GM19238 (cell line): ENCODE results near the gene PPP1R15B.

Experiments used
- DNase-seq: peaks from one replicate; pipeline ENCODE4 v3.0.0; 2011; ENCODE audit warnings: low spot score; ENCODE audit not compliant: insufficient read length

The PPP1R15B gene

GRCh38 chr1:204367193-204367858 lies 44.3 kb downstream of the PPP1R15B start:
- DNase-seq, result no peak

GRCh38 chr1:204366759-204367158 lies 44.9 kb downstream of the PPP1R15B start:
- no peak for DNase-seq

DNA sequence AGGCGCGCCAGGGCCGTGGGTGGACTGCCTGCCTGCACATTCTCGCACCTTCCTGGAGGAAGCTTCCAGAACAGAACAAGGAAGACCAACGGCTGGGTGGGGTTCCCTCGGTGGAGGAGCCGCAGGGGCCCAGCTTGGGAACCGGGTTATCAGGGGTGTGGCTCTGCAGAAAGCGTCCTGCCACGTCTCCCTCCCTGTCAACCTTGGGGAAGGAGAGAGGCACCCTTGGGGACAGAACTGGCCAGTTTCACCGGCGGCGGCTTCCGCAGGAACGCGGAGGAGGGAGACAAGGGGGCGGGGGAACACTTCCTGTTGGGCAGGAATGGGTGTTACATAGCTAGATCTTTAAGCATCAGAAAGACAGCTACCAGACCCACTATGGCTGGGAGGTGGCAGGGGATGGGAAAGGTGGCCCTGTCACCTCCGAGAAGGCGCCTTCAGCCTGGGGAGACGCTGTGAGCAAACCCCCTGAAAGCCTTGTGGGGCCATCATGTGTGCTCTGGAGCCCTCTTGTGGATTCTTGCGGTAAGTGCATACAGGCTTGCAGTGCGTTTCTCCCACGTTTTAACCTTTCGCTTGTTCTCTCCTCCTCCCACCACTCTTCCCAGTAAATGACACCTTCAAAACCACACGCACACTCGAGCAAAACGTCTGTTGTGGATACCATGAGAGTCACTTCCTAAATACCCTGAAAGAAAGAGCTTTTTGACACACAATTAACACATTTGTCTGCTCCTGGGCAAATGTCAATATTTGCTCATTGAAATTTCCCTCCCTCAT lies 48.1 kb downstream of the PPP1R15B start:
- DNase-seq, result peak; percentile 67

DNA sequence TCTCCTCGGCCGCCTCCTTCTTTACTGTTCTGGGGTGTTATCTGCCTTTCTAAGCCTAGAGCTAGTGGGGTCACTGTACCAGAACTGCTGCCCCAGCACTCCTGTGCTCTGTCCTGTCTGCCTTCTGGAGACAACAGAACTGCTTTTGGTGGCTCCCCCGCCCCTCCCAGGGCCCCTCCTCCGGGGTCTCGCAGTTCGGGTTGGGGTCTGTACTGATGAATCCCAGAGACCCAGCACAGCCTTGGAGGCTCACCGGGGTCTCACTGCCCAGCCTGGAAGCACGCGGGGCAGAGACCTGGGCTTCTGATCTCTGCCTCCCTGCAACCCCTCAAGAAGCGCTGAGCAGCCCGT lies 48.7 kb downstream of the PPP1R15B start:
- no peak for DNase-seq

DNA sequence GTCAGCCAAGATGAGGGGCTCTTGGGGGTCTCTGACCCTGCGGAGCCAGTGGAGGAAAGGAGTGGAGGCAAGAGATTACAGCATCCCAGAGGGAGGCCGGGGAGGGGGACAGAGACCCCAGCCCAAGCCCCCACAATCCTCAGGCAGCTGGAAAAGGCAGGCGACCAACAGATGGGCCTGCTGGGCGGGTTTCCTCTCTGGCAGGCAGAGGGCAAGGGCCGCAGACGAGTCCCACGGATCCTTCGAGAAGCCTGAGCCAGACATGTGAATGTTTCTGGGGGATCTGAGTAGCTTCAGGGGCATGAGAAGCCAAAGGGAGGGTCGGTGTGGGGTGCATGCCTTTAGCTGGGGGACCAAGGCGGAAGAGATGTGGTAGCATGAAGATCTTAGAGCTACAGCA lies 49.8 kb downstream of the PPP1R15B start:
- DNase-seq, result no peak

- DNase-seq, result no peak
Observed at GRCh38 chr1:204361341-204361771, 50.3 kb downstream of the PPP1R15B start.

DNA sequence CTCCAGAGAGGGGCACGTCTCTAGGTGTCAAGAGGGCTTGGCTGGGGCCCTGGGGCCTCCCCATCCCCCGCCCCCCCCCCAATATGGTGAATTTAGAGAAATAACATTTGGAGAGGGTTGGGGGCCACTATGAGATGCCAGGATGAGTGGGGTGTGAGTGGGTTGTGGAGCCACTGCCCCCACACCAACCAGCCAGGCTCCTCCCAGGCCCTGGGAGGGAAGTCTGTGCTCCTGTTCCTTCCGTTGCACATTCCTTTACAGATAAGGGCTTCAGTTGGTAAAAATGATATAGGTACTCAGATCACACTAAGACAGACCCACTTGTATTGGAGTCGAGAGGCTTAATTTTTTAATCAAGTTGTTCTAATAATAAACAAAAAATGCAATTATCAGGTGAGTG lies 51.3 kb downstream of the PPP1R15B start:
- no peak for DNase-seq

GRCh38 chr1:204359474-204360255 lies 52.0 kb downstream of the PPP1R15B start, which contains the start of gene PLEKHA6:
Gene PLEKHA6 (minus strand): TSS chr1:204359929. CDS start chr1:204273727, 86,202 bp downstream.
- DNase-seq, result no peak

DNA sequence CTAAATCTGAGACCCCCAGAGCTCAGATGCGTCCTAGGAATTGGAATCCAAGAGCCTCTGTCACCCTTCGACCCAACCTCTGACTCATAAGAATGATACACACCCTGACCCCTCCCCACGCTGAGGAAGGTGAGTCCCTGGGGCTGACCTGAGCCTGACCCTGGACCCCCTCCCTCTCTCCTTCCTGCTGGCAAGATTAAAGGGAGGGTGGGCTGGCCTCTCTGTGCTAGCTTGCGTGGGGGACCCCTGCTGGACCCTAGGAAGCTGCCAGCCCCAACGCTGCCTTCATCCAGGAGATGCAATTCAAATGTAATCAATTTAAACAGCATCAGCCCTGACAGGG lies 52.5 kb downstream of the PPP1R15B start:
- DNase-seq, result no peak

GRCh38 chr1:204358605-204359004 lies 53.0 kb downstream of the PPP1R15B start:
- no peak for DNase-seq

DNA sequence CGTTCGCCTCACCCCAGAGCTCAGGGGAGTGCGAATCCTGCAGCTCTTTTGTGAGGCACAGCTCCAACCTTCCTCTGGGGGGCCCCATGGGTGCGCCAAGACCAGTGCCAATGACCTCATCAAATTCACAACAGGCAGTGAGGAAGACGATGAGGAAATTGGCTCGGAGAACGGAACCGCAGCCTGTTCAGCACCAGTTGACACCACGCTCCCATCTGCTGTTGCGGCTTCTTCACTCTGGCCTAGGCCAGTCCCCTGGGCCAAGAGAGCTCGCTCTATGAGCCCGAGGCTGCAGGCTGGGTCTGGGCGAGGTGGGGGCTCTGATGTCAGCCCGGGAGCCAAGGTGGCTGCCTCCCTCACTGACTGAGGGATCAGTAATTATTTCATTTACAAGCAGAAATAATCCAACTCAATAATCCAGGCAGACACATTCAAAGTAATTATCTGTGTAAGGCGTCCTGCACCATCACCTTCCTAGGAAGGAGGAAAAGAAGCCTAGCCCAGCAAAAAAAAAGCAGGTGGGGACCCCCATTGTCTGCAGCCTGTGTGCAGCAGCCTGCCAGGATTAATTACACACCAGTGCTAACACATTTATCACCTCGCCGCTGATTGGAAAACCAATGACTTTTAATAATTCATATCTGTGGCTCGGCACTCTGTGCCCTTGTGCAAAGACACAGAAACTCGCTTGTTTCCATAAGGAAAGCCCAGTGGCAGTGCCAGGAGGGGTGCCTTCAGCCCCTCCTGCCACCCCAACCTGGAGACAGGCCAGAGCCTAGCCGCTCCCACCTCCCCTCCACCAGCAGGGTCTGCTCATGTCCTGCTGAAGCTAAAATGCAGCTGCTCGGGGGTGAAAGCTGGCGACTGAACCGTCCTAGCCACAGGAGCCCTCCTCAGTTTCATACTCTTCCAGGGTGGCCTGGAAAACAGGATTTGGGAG lies 53.8 kb downstream of the PPP1R15B start:
- no peak for DNase-seq

GRCh38 chr1:204356997-204357396 lies 54.6 kb downstream of the PPP1R15B start:
- DNase-seq, result no peak

DNA sequence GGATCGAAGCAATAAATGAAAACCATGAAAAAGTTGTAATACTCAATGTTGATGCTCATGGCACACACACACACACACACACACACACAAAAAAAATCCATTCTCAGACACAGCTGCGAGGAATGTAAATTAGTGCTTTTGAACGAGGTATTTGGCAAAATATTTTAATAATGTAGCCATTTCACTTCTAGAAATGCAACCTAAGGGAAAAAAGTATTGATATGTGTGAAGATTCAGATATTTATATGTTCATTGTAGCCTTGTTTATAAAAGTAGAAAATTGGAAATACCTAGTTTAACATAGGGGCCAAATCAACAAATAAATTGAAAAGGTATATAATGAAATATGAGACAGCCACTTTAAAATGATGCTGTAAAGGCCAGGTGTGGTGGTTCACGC lies 55.7 kb downstream of the PPP1R15B start:
- no peak for DNase-seq

GRCh38 chr1:204354579-204354978 lies 57.0 kb downstream of the PPP1R15B start:
- no peak for DNase-seq
